ENCODE data around the gene SRRM3. TPM values are rescaled to one million over a fixed set of nuclear protein-coding genes. Genes with fewer than 3 reads are reported as not detected.

SRRM3 gene
- total and polyA plus RNA-seq, 2 experiments from 2014 or later, result 8.6 to 13.8 TPM

GRCh38 chr7:76285604-76286374 is 84.1 kb downstream of the SRRM3 start:
- Histone ChIP-seq H3K4me2 (no peak overlapping the region), H3K27me3 (ENCODE audit: insufficient read depth) (peaks cover 33% of the 10 kb centered on the region), H2AFZ (no peak overlapping the region), H3K79me2 (replicated peaks; ENCODE audit: insufficient read depth) (no peaks in the 10 kb centered on the region), H3F3A (replicated peaks; ENCODE audit: low read depth) (peaks cover 9% of the 10 kb centered on the region; the same call in 1 of the 2 replicates), H3K4me1 (ENCODE audit: insufficient read depth) (peaks cover 4% of the 10 kb centered on the region), H3K4me3 (no peak overlapping the region), H3K9me2 (ENCODE audit: insufficient read depth) (no peaks in the 10 kb centered on the region), H3K27ac (ENCODE audit: low read depth) (no peak overlapping the region), H4K20me1 (replicated peaks; ENCODE audit: insufficient read depth) (no peaks in the 10 kb centered on the region; the same call in 1 of the 2 replicates), H3K36me3 (ENCODE audit: insufficient read depth) (no peaks in the 10 kb centered on the region)
- Mint-ChIP-seq H3K4me1 (peaks cover 21% of the 10 kb centered on the region), H3K27ac (no peak overlapping the region), H3K9me3 (peaks cover 2% of the 10 kb centered on the region; the same call in 1 of the 3 replicates), H3K27me3 (ENCODE audit: insufficient read depth, low read depth, poor library complexity) (peaks cover 41% of the 10 kb centered on the region), H3K36me3 (ENCODE audit: low read depth) (peaks cover 5% of the 10 kb centered on the region; the same call in 2 of the 3 replicates), H3K4me3 (no peak overlapping the region)
- DNase-seq (ENCODE audit: low spot score), result no peak
- TF ChIP-seq POLR2AphosphoS5 (IDR thresholded peaks at IDR 0.05; ENCODE audit: low read depth) (no peak), CREB1 (CRISPR knock-in tag; IDR thresholded peaks at IDR 0.05; ENCODE audit: low read depth) (no peak), EZH2 (IDR thresholded peaks at IDR 0.05; ENCODE audit: low read depth, unreplicated experiment) (no peak), NANOG (IDR thresholded peaks at IDR 0.05; ENCODE audit: borderline replicate concordance) (no peak), ZNF331 (CRISPR knock-in tag; IDR thresholded peaks at IDR 0.05; ENCODE audit: low read depth) (no peak), EZH2phosphoT487 (IDR thresholded peaks at IDR 0.05; ENCODE audit: unreplicated experiment) (no peak), STAT1 (IDR thresholded peaks at IDR 0.05; ENCODE audit: unreplicated experiment) (no peak), ZNF114 (CRISPR knock-in tag; IDR thresholded peaks at IDR 0.05) (no peak)
- TF ChIP-seq, protein P1, sequence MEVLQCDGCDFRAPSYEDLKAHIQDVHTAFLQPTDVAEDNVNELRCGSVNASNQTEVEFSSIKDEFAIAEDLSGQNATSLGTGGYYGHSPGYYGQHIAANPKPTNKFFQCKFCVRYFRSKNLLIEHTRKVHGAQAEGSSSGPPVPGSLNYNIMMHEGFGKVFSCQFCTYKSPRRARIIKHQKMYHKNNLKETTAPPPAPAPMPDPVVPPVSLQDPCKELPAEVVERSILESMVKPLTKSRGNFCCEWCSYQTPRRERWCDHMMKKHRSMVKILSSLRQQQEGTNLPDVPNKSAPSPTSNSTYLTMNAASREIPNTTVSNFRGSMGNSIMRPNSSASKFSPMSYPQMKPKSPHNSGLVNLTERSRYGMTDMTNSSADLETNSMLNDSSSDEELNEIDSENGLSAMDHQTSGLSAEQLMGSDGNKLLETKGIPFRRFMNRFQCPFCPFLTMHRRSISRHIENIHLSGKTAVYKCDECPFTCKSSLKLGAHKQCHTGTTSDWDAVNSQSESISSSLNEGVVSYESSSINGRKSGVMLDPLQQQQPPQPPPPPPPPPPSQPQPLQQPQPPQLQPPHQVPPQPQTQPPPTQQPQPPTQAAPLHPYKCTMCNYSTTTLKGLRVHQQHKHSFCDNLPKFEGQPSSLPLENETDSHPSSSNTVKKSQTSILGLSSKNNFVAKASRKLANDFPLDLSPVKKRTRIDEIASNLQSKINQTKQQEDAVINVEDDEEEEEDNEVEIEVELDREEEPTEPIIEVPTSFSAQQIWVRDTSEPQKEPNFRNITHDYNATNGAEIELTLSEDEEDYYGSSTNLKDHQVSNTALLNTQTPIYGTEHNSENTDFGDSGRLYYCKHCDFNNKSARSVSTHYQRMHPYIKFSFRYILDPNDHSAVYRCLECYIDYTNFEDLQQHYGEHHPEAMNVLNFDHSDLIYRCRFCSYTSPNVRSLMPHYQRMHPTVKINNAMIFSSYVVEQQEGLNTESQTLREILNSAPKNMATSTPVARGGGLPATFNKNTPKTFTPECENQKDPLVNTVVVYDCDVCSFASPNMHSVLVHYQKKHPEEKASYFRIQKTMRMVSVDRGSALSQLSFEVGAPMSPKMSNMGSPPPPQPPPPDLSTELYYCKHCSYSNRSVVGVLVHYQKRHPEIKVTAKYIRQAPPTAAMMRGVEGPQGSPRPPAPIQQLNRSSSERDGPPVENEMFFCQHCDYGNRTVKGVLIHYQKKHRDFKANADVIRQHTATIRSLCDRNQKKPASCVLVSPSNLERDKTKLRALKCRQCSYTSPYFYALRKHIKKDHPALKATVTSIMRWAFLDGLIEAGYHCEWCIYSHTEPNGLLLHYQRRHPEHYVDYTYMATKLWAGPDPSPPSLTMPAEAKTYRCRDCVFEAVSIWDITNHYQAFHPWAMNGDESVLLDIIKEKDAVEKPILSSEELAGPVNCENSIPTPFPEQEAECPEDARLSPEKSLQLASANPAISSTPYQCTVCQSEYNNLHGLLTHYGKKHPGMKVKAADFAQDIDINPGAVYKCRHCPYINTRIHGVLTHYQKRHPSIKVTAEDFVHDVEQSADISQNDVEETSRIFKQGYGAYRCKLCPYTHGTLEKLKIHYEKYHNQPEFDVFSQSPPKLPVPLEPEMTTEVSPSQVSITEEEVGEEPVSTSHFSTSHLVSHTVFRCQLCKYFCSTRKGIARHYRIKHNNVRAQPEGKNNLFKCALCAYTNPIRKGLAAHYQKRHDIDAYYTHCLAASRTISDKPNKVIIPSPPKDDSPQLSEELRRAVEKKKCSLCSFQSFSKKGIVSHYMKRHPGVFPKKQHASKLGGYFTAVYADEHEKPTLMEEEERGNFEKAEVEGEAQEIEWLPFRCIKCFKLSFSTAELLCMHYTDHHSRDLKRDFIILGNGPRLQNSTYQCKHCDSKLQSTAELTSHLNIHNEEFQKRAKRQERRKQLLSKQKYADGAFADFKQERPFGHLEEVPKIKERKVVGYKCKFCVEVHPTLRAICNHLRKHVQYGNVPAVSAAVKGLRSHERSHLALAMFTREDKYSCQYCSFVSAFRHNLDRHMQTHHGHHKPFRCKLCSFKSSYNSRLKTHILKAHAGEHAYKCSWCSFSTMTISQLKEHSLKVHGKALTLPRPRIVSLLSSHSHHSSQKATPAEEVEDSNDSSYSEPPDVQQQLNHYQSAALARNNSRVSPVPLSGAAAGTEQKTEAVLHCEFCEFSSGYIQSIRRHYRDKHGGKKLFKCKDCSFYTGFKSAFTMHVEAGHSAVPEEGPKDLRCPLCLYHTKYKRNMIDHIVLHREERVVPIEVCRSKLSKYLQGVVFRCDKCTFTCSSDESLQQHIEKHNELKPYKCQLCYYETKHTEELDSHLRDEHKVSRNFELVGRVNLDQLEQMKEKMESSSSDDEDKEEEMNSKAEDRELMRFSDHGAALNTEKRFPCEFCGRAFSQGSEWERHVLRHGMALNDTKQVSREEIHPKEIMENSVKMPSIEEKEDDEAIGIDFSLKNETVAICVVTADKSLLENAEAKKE (CRISPR knock-in tag; IDR thresholded peaks at IDR 0.05), result no peak
- no peak for ATAC-seq

Measured in GM23338 (cell line).